ENCODE results near the gene UGT1A9. TPM values are rescaled to one million over a fixed set of nuclear protein-coding genes. Genes with fewer than 3 reads are reported as not detected.
"Not testable (repeated sequence)": the region's sequence is repeated elsewhere in the genome, so short reads cannot be mapped to it uniquely, and the experiment has no call there.

The UGT1A9 gene
- not detected for total RNA-seq
- polyA plus RNA-seq = not detected
- long read RNA-seq, donor 1 = 0 reads
- long read RNA-seq, donor 2 = 0 reads
- long read RNA-seq, donor 3 = 0 reads

- intact Hi-C loops (cut with DNase I) = no loop called here
- ATAC-seq (no peak), DNase-seq (no peak)
- H3K27ac ChIP-seq = no peak within 1 kb of the TSS
- H3K27me3 ChIP-seq = peaks cover 0 to 12% (median 0%) of the 10 kb centered on the region in 7 donors
- H3K36me3 ChIP-seq = no peaks in the 10 kb centered on the region
- no peak within 1 kb of the TSS for H3K4me3 ChIP-seq
- no peak for TF ChIP-seq CTCF (IDR thresholded peaks at IDR 0.05)
- H3K9me3 ChIP-seq = no peaks in the 10 kb centered on the region
- 80 to 81% methylated on average over 5 of the region's 5 CpGs for WGBS, 2 donors
- H3K4me1 ChIP-seq = no peaks in the 10 kb centered on the region
Observed at GRCh38 chr2:233671290-233672161, at the start of gene UGT1A9. UGT1A9 (plus strand) TSS chr2:233671898; CDS start chr2:233671935, 37 bp downstream.

DNA sequence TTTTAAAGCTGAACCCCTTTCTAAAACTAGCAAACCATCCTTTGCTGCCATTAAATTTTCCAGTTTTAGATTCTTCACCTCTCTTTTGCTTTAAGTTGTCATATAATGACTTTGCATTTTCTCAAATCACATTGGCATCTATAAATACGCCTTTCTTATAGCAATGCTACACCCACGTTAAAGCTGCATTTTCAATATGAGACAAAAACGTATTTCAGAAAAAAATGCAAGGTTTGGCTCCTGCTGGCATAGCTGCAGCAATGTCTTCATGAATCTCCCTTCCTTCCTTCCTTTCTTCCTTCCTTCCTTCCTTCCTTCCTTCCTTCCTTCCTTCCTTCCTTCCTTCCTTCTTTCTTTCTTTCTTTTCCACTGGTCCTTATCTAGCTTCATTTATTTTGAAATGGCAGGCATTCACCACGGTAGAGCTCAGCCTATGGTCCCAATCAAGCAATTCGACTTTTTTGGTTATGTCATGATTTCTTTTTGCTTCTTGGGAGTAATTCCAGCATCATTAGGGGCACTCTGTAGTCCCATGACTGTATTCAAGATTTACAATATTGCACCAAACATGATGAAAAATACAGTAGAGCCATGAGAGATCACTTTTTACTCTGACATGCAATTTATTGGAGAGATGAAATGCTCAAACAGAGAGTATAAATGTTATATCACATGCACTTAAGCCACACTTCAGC lies 44.2 kb upstream of the UGT1A9 start:
- peaks cover 0 to 35% (median 0%) of the 10 kb centered on the region in 11 donors for H3K9me3 ChIP-seq
- no peak for TF ChIP-seq CTCF (IDR thresholded peaks at IDR 0.05)
- peaks cover 0 to 7% (median 0%) of the 10 kb centered on the region in 7 donors for H3K27me3 ChIP-seq
- 53 to 56% methylated on average over 5 of the region's 5 CpGs for WGBS, 2 donors
- no peaks in the 10 kb centered on the region for H3K4me1 ChIP-seq
- H3K27ac ChIP-seq = no peak overlapping the region
- no peaks in the 10 kb centered on the region for H3K36me3 ChIP-seq
- DNase-seq (no peak), ATAC-seq (no peak)
- H3K4me3 ChIP-seq = no peak overlapping the region
- intact Hi-C loops (cut with DNase I) = no loop called here

- H3K9me3 ChIP-seq; H3K4me1 ChIP-seq; ATAC-seq; DNase-seq; intact Hi-C loops (cut with DNase I); H3K36me3 ChIP-seq; H3K4me3 ChIP-seq; H3K27ac ChIP-seq; H3K27me3 ChIP-seq: not testable (repeated sequence)
- WGBS, 2 donors = 85 to 88% methylated on average over 10 of the region's 10 CpGs
Observed at GRCh38 chr2:233636306-233636705, 35.4 kb upstream of the UGT1A9 start, which contains the start of gene UGT1A10. UGT1A10 (plus strand) TSS chr2:233636448; CDS start chr2:233636523, 75 bp downstream.

DNA sequence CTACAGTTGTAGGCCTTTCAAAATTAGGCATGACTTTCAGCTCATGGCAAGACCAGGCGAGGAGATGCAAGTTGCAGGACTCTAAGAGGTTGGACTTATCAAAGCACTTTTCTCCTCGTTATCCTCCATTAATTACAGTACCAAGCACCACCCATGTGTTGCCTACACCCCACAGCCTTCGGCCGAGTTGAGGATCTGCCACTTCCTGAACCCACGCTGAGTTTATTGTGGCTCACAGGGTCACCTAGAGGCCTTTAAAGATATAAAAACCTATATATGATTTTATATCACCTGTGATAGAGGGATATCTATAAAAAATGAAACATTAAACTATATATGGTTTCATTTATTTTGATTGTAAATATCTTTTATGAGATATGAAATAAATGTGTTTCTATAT lies 32.9 kb upstream of the UGT1A9 start:
- no peak for TF ChIP-seq CTCF (IDR thresholded peaks at IDR 0.05)
- ATAC-seq = no peak
- Histone ChIP-seq H3K9me3 (peaks cover 0 to 18% (median 0%) of the 10 kb centered on the region in 11 donors), H3K4me1 (no peaks in the 10 kb centered on the region), H3K4me3 (no peak overlapping the region), H3K36me3 (no peaks in the 10 kb centered on the region), H3K27me3 (peaks cover 0 to 5% (median 0%) of the 10 kb centered on the region in 7 donors), H3K27ac (no peak overlapping the region)
- intact Hi-C loops (cut with DNase I) = no loop called here
- WGBS, 2 donors = 39 to 46% methylated on average over 5 of the region's 5 CpGs
- DNase-seq = no peak

Measured in heart right ventricle (tissue), 16 donors.